ENCODE measurements around the gene PRKCSH. TPM values are rescaled to one million over a fixed set of nuclear protein-coding genes. Genes with fewer than 3 reads are reported as not detected.

The PRKCSH gene
- total RNA-seq, 1 experiment from 2014 or later = 410 TPM

GRCh38 chr19:11475861-11476260, 40.4 kb downstream of the PRKCSH start:
- H3K79me2 ChIP-seq (ENCODE audit: low read depth) = no peaks in the 10 kb centered on the region
- no peak overlapping the region for H3K4me2 ChIP-seq
- CTCF ChIA-PET = no interaction called here
- intact Hi-C loops (cut with micrococcal nuclease; ENCODE audit: unreplicated experiment) = loop anchor here (5.0 kb wide), 1 partner anchor 94 kb away; the partner anchor contains the start of gene EPOR
- no peaks in the 10 kb centered on the region for H3K9me2 ChIP-seq (ENCODE audit: insufficient read depth)
- H3K27me3 ChIP-seq (ENCODE audit: insufficient read depth, low read depth) = no peaks in the 10 kb centered on the region
- no peak for DNase-seq
- no peaks in the 10 kb centered on the region for H3K36me3 ChIP-seq (ENCODE audit: low read depth)
- H4K20me1 ChIP-seq (ENCODE audit: insufficient read depth) = no peaks in the 10 kb centered on the region
- H3K4me3 ChIP-seq = no peak overlapping the region
- H3K4me1 ChIP-seq (replicated peaks; ENCODE audit: insufficient read depth) = no peaks in the 10 kb centered on the region
- POLR2A ChIA-PET (ENCODE audit: unreplicated experiment) = no interaction called here
- H3K27ac ChIP-seq = no peak overlapping the region
- no TSS peak for BruUV-seq (replicated peaks)
- no peaks in the 10 kb centered on the region for H3K9me3 ChIP-seq (ENCODE audit: insufficient read depth, low read depth)
- no peak overlapping the region for H2AFZ ChIP-seq
- peaks cover 18% of the 10 kb centered on the region for H3F3A ChIP-seq (ENCODE audit: insufficient read depth, low read depth)
- TF ChIP-seq EZH2 (IDR thresholded peaks at IDR 0.05; ENCODE audit: low read depth) (no peak), CTCF (conservative IDR thresholded peaks at IDR 0.05) (no peak)

DNA sequence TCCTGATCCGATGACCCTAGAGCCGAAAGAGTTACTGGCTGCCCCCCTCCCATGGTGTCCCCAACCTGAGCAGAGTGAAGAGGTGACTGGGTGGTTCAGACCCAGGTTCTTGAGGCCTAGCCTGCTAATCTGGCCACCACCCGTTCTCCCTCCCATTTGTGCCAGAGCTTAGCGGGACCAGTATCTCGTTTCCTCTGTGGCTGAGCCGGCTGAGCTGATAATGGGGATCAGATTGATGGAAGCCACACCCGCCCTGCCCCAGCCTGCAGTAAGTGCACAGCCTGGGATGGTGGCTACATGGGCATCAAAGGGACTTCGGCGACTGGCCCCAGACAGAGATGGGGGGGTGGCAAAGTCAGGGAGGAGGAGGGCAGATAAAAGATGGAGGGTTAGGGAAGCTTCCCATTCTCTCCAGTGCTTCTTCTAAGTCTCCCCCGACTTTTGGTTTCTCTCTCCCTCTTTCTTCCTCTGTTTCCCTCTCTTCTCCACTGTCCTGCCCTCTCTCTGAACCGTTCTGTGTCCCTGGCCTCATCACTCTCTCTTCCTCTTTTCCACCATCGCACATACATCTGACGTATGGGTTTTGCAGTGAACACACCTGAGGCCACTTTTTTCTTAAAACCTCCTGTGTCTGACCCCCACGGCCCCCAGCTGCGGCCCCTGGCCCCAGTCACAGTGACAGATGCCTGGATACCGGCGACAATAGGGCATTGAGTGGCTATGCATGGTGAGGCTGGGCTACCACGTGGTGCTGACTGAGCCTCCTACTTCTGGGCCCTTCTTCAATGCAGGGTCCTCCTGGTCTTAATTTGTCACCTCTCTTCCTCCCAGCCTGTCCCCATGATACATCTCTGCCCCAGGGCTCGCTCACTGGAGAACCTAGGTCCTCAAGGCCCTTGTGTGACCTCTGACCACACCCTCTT, 43.0 kb downstream of the PRKCSH start:
- no peaks in the 10 kb centered on the region for H3K79me2 ChIP-seq (ENCODE audit: low read depth)
- H3K9me3 ChIP-seq (ENCODE audit: insufficient read depth, low read depth) = no peaks in the 10 kb centered on the region
- no peaks in the 10 kb centered on the region for H3K27me3 ChIP-seq (ENCODE audit: insufficient read depth, low read depth)
- CTCF ChIA-PET = no interaction called here
- TF ChIP-seq CTCF (conservative IDR thresholded peaks at IDR 0.05) (no peak), EZH2 (IDR thresholded peaks at IDR 0.05; ENCODE audit: low read depth) (no peak)
- H3K4me2 ChIP-seq = no peak overlapping the region
- no peak overlapping the region for H2AFZ ChIP-seq
- POLR2A ChIA-PET (ENCODE audit: unreplicated experiment) = no interaction called here
- H4K20me1 ChIP-seq (ENCODE audit: insufficient read depth) = 0 out of 2 replicates have a peak, but pooled peaks cover 3% of the 10 kb centered on the region
- H3F3A ChIP-seq (ENCODE audit: insufficient read depth, low read depth) = peaks cover 29% of the 10 kb centered on the region
- H3K4me3 ChIP-seq = no peak overlapping the region
- no TSS peak for BruUV-seq (replicated peaks)
- intact Hi-C loops (cut with micrococcal nuclease; ENCODE audit: unreplicated experiment) = loop anchor here (5.0 kb wide), 1 partner anchor 96 kb away; the partner anchor contains the start of gene EPOR
- no peak for DNase-seq
- no peaks in the 10 kb centered on the region for H3K36me3 ChIP-seq (ENCODE audit: low read depth)
- no peaks in the 10 kb centered on the region for H3K9me2 ChIP-seq (ENCODE audit: insufficient read depth)
- no peaks in the 10 kb centered on the region for H3K4me1 ChIP-seq (replicated peaks; ENCODE audit: insufficient read depth)
- H3K27ac ChIP-seq = no peak overlapping the region

DNA sequence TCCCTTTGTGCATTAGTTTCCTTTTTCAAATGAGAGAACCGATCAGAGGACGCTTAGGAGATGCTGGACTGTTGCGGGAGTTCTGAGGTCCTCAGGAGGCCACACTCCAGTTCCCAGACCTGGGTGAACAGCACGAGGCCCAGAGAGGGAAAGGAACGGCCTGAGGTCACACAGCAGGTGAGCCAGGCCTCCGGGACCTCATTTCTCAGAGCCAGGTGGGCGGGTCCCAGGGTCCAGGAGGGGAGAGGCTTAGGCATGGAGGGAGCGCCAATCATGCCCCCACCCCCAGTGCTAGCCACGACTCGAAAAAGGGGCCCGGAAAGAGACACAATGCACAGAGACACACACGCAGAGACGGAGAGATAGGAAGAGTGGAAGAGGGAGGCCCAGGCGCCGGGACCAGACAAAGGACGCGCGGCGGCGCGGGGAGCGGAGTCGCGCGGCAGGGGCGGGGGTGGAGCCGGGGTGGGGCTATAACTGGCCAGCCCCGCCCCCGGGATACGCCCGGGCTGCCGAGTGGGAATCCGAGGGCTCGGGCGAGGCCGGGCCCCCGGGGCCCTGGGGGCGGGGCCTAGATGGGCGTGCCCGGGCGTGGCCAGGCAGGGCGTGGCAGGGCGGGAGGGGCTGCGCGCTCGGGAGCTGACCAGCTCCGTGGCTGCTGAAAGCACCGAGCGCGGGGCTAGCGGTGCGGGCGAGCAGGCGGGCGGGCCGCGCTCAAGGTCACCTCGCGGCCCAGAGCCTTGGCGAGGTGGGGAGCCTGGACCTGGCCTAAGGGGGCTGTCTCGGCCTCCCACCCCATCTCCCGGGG, 43.9 kb downstream of the PRKCSH start:
- H3K36me3 ChIP-seq (ENCODE audit: low read depth) = no peaks in the 10 kb centered on the region
- peaks cover 29% of the 10 kb centered on the region for H3F3A ChIP-seq (ENCODE audit: insufficient read depth, low read depth)
- intact Hi-C loops (cut with micrococcal nuclease; ENCODE audit: unreplicated experiment) = loop anchor here (5.0 kb wide), 1 partner anchor 97 kb away; the partner anchor contains the start of gene EPOR
- no peak for TF ChIP-seq CTCF (conservative IDR thresholded peaks at IDR 0.05)
- TF ChIP-seq EZH2 (IDR thresholded peaks at IDR 0.05; ENCODE audit: low read depth) = no peak
- no peaks in the 10 kb centered on the region for H3K9me3 ChIP-seq (ENCODE audit: insufficient read depth, low read depth)
- H4K20me1 ChIP-seq (ENCODE audit: insufficient read depth) = 0 out of 2 replicates have a peak, but pooled peaks cover 3% of the 10 kb centered on the region
- H3K79me2 ChIP-seq (ENCODE audit: low read depth) = no peaks in the 10 kb centered on the region
- no TSS peak for BruUV-seq (replicated peaks)
- no peaks in the 10 kb centered on the region for H3K27me3 ChIP-seq (ENCODE audit: insufficient read depth, low read depth)
- no peak for DNase-seq
- no peak overlapping the region for H3K4me2 ChIP-seq
- no peaks in the 10 kb centered on the region for H3K9me2 ChIP-seq (ENCODE audit: insufficient read depth)
- no peaks in the 10 kb centered on the region for H3K4me1 ChIP-seq (replicated peaks; ENCODE audit: insufficient read depth)
- no peak overlapping the region for H3K27ac ChIP-seq
- CTCF ChIA-PET = no interaction called here
- POLR2A ChIA-PET (ENCODE audit: unreplicated experiment) = no interaction called here
- no peak overlapping the region for H2AFZ ChIP-seq
- no peak overlapping the region for H3K4me3 ChIP-seq

Measured in PC-9 (cell line).